Measurements from ENCODE around the gene AATK. TPM values are rescaled to one million over a fixed set of nuclear protein-coding genes. Genes with fewer than 3 reads are reported as not detected.

AATK gene
- total and polyA plus RNA-seq, 2 experiments from 2014 or later, result 1.1 to 5.0 TPM

- Mint-ChIP-seq H3K27me3 (ENCODE audit: insufficient read depth, low read depth, poor library complexity) (peaks cover 8% of the 10 kb centered on the region), H3K36me3 (ENCODE audit: low read depth) (0 out of 3 replicates have a peak, but pooled peaks cover 4% of the 10 kb centered on the region), H3K4me3 (no peak overlapping the region), H3K4me1 (no peaks in the 10 kb centered on the region; the same call in 2 of the 3 replicates), H3K27ac (no peak overlapping the region), H3K9me3 (no peaks in the 10 kb centered on the region; the same call in 2 of the 3 replicates)
- Histone ChIP-seq H3K4me1 (ENCODE audit: insufficient read depth) (no peaks in the 10 kb centered on the region), H3F3A (replicated peaks; ENCODE audit: low read depth) (no peaks in the 10 kb centered on the region), H3K9me2 (ENCODE audit: insufficient read depth) (no peaks in the 10 kb centered on the region), H3K36me3 (ENCODE audit: insufficient read depth) (no peaks in the 10 kb centered on the region), H3K4me2 (no peak overlapping the region), H3K79me2 (replicated peaks; ENCODE audit: insufficient read depth) (no peaks in the 10 kb centered on the region), H4K20me1 (replicated peaks; ENCODE audit: insufficient read depth) (no peaks in the 10 kb centered on the region), H3K4me3 (no peak overlapping the region), H3K27ac (ENCODE audit: low read depth) (no peak overlapping the region), H2AFZ (no peak overlapping the region), H3K27me3 (ENCODE audit: insufficient read depth) (no peaks in the 10 kb centered on the region)
- DNase-seq (ENCODE audit: low spot score) (no peak), ATAC-seq (no peak)
- TF ChIP-seq JUNB (IDR thresholded peaks at IDR 0.05; ENCODE audit: unreplicated experiment), result no peak
- TF ChIP-seq CREB1 (CRISPR knock-in tag; IDR thresholded peaks at IDR 0.05; ENCODE audit: low read depth), result no peak
- TF ChIP-seq, protein P1, sequence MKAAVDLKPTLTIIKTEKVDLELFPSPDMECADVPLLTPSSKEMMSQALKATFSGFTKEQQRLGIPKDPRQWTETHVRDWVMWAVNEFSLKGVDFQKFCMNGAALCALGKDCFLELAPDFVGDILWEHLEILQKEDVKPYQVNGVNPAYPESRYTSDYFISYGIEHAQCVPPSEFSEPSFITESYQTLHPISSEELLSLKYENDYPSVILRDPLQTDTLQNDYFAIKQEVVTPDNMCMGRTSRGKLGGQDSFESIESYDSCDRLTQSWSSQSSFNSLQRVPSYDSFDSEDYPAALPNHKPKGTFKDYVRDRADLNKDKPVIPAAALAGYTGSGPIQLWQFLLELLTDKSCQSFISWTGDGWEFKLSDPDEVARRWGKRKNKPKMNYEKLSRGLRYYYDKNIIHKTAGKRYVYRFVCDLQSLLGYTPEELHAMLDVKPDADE (IDR thresholded peaks at IDR 0.05), result no peak
- TF ChIP-seq STAT1 (IDR thresholded peaks at IDR 0.05; ENCODE audit: unreplicated experiment), result no peak
- TF ChIP-seq ZNF114 (CRISPR knock-in tag; IDR thresholded peaks at IDR 0.05), result no peak
- no peak for TF ChIP-seq ZNF331 (CRISPR knock-in tag; IDR thresholded peaks at IDR 0.05; ENCODE audit: low read depth)
Observed at GRCh38 chr17:81188491-81188840, 22.4 kb upstream of the AATK start.

GRCh38 chr17:81187586-81188490 is 21.8 kb upstream of the AATK start:
- Histone ChIP-seq H3K4me1 (ENCODE audit: insufficient read depth) (no peaks in the 10 kb centered on the region), H2AFZ (no peak overlapping the region), H4K20me1 (replicated peaks; ENCODE audit: insufficient read depth) (no peaks in the 10 kb centered on the region), H3K9me2 (ENCODE audit: insufficient read depth) (no peaks in the 10 kb centered on the region), H3K79me2 (replicated peaks; ENCODE audit: insufficient read depth) (no peaks in the 10 kb centered on the region), H3K4me2 (no peak overlapping the region), H3K4me3 (no peak overlapping the region), H3K36me3 (ENCODE audit: insufficient read depth) (no peaks in the 10 kb centered on the region), H3F3A (replicated peaks; ENCODE audit: low read depth) (no peaks in the 10 kb centered on the region), H3K27ac (ENCODE audit: low read depth) (no peak overlapping the region), H3K27me3 (ENCODE audit: insufficient read depth) (no peaks in the 10 kb centered on the region)
- Mint-ChIP-seq H3K9me3 (no peaks in the 10 kb centered on the region; the same call in 2 of the 3 replicates), H3K4me3 (no peak overlapping the region), H3K27me3 (ENCODE audit: insufficient read depth, low read depth, poor library complexity) (peaks cover 11% of the 10 kb centered on the region), H3K27ac (no peak overlapping the region), H3K36me3 (ENCODE audit: low read depth) (0 out of 3 replicates have a peak, but pooled peaks cover 4% of the 10 kb centered on the region), H3K4me1 (no peaks in the 10 kb centered on the region; the same call in 2 of the 3 replicates)
- DNase-seq (ENCODE audit: low spot score) (no peak), ATAC-seq (no peak)
- TF ChIP-seq ZNF331 (CRISPR knock-in tag; IDR thresholded peaks at IDR 0.05; ENCODE audit: low read depth), result no peak
- TF ChIP-seq JUNB (IDR thresholded peaks at IDR 0.05; ENCODE audit: unreplicated experiment), result no peak
- TF ChIP-seq NANOG (IDR thresholded peaks at IDR 0.05; ENCODE audit: borderline replicate concordance), result no peak
- no peak for TF ChIP-seq EZH2phosphoT487 (IDR thresholded peaks at IDR 0.05; ENCODE audit: unreplicated experiment)
- TF ChIP-seq CTCF (conservative IDR thresholded peaks at IDR 0.05; ENCODE audit: low read depth in 2 of 2), result no peak
- TF ChIP-seq, protein P2, sequence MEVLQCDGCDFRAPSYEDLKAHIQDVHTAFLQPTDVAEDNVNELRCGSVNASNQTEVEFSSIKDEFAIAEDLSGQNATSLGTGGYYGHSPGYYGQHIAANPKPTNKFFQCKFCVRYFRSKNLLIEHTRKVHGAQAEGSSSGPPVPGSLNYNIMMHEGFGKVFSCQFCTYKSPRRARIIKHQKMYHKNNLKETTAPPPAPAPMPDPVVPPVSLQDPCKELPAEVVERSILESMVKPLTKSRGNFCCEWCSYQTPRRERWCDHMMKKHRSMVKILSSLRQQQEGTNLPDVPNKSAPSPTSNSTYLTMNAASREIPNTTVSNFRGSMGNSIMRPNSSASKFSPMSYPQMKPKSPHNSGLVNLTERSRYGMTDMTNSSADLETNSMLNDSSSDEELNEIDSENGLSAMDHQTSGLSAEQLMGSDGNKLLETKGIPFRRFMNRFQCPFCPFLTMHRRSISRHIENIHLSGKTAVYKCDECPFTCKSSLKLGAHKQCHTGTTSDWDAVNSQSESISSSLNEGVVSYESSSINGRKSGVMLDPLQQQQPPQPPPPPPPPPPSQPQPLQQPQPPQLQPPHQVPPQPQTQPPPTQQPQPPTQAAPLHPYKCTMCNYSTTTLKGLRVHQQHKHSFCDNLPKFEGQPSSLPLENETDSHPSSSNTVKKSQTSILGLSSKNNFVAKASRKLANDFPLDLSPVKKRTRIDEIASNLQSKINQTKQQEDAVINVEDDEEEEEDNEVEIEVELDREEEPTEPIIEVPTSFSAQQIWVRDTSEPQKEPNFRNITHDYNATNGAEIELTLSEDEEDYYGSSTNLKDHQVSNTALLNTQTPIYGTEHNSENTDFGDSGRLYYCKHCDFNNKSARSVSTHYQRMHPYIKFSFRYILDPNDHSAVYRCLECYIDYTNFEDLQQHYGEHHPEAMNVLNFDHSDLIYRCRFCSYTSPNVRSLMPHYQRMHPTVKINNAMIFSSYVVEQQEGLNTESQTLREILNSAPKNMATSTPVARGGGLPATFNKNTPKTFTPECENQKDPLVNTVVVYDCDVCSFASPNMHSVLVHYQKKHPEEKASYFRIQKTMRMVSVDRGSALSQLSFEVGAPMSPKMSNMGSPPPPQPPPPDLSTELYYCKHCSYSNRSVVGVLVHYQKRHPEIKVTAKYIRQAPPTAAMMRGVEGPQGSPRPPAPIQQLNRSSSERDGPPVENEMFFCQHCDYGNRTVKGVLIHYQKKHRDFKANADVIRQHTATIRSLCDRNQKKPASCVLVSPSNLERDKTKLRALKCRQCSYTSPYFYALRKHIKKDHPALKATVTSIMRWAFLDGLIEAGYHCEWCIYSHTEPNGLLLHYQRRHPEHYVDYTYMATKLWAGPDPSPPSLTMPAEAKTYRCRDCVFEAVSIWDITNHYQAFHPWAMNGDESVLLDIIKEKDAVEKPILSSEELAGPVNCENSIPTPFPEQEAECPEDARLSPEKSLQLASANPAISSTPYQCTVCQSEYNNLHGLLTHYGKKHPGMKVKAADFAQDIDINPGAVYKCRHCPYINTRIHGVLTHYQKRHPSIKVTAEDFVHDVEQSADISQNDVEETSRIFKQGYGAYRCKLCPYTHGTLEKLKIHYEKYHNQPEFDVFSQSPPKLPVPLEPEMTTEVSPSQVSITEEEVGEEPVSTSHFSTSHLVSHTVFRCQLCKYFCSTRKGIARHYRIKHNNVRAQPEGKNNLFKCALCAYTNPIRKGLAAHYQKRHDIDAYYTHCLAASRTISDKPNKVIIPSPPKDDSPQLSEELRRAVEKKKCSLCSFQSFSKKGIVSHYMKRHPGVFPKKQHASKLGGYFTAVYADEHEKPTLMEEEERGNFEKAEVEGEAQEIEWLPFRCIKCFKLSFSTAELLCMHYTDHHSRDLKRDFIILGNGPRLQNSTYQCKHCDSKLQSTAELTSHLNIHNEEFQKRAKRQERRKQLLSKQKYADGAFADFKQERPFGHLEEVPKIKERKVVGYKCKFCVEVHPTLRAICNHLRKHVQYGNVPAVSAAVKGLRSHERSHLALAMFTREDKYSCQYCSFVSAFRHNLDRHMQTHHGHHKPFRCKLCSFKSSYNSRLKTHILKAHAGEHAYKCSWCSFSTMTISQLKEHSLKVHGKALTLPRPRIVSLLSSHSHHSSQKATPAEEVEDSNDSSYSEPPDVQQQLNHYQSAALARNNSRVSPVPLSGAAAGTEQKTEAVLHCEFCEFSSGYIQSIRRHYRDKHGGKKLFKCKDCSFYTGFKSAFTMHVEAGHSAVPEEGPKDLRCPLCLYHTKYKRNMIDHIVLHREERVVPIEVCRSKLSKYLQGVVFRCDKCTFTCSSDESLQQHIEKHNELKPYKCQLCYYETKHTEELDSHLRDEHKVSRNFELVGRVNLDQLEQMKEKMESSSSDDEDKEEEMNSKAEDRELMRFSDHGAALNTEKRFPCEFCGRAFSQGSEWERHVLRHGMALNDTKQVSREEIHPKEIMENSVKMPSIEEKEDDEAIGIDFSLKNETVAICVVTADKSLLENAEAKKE (CRISPR knock-in tag; IDR thresholded peaks at IDR 0.05), result no peak
- TF ChIP-seq EZH2 (IDR thresholded peaks at IDR 0.05; ENCODE audit: low read depth, unreplicated experiment), result no peak
- TF ChIP-seq CREB1 (CRISPR knock-in tag; IDR thresholded peaks at IDR 0.05; ENCODE audit: low read depth), result no peak
- no peak for TF ChIP-seq POLR2AphosphoS5 (IDR thresholded peaks at IDR 0.05; ENCODE audit: low read depth)

All from GM23338 (cell line).